Activated naive CD4-positive, alpha-beta T cell treated with anti-CD3 and anti-CD28 coated beads, Interleukin-2, amount 10 ng/mL, durations not matched to agents 7 days and 5 days (primary cell): ENCODE results near the gene SYF2.
A peak's percentile ranks its signal among the peaks of the same experiment; 100 is the strongest.
"Not testable (repeated sequence)": the region's sequence is repeated elsewhere in the genome, so short reads cannot be mapped to it uniquely, and the experiment has no call there.

ENCODE experiments used
- CTCF ChIA-PET: fragments of 350-600 bp; sonication (Branson Sonifier 250); formaldehyde crosslinking; loops from one replicate; lab custom pipeline; 2021; ENCODE audit warnings: antibody characterized with exemption; lab: Charles Lee
- DNase-seq: peaks from one replicate; pipeline ENCODE4 v3.0.0-alpha.2; 2020
- H3K27ac Mint-ChIP-seq: one replicate; pipeline ENCODE4 v1.8.0; 2021; ENCODE audit warnings: mild to moderate bottlenecking, moderate library complexity, mixed read lengths
- H3K27me3 Mint-ChIP-seq: one replicate; pipeline ENCODE4 v1.8.0; 2021; ENCODE audit warnings: mild to moderate bottlenecking, mixed read lengths
- H3K36me3 Mint-ChIP-seq: one replicate; pipeline ENCODE4 v1.8.0; 2021; ENCODE audit warnings: mixed read lengths
- H3K4me1 Mint-ChIP-seq: one replicate; pipeline ENCODE4 v1.8.0; 2021; ENCODE audit warnings: mixed read lengths
- H3K4me3 Mint-ChIP-seq: one replicate; pipeline ENCODE4 v1.8.0; 2021; ENCODE audit warnings: mild to moderate bottlenecking, moderate library complexity, mixed read lengths
- H3K9me3 Mint-ChIP-seq: one replicate; pipeline ENCODE4 v1.8.0; 2021; ENCODE audit warnings: mixed read lengths

Gene SYF2

GRCh38 chr1:25256578-25256965 lies 24.3 kb upstream of the SYF2 start:
- Mint-ChIP-seq H3K36me3 (no peaks in the 10 kb centered on the region), H3K4me1 (peaks cover 16% of the 10 kb centered on the region), H3K27ac (no peak overlapping the region), H3K27me3 (no peaks in the 10 kb centered on the region), H3K4me3 (no peak overlapping the region), H3K9me3 (no peaks in the 10 kb centered on the region)
- CTCF ChIA-PET, result interaction anchor here (0.6 kb wide), 1 partner anchor 34 kb away, joined by 4 read pairs; no protein-coding TSS in a partner anchor
- DNase-seq, result no peak

- no peaks in the 10 kb centered on the region for H3K36me3 Mint-ChIP-seq
- no peaks in the 10 kb centered on the region for H3K27me3 Mint-ChIP-seq
- CTCF ChIA-PET, result interaction anchor here (0.6 to 0.7 kb wide), 2 partner anchors 16 to 33 kb away, joined by 3 to 4 read pairs; no protein-coding TSS in a partner anchor
- no peaks in the 10 kb centered on the region for H3K9me3 Mint-ChIP-seq
- DNase-seq, result no peak
- no peak overlapping the region for H3K27ac Mint-ChIP-seq
- peaks cover 15% of the 10 kb centered on the region for H3K4me1 Mint-ChIP-seq
- no peak overlapping the region for H3K4me3 Mint-ChIP-seq
Measured at GRCh38 chr1:25255706-25256577, 23.6 kb upstream of the SYF2 start.

- Mint-ChIP-seq H3K36me3 (no peaks in the 10 kb centered on the region), H3K4me1 (no peaks in the 10 kb centered on the region), H3K4me3 (no peak overlapping the region), H3K27me3 (no peaks in the 10 kb centered on the region), H3K9me3 (no peaks in the 10 kb centered on the region), H3K27ac (no peak overlapping the region)
- CTCF ChIA-PET, result no interaction called here
- DNase-seq, result no peak
Measured at GRCh38 chr1:25253911-25254310, 21.6 kb upstream of the SYF2 start.

- peaks cover 44% of the 10 kb centered on the region for H3K4me1 Mint-ChIP-seq
- peaks cover 41% of the 10 kb centered on the region for H3K36me3 Mint-ChIP-seq
- H3K27me3 Mint-ChIP-seq, result peaks cover 8% of the 10 kb centered on the region
- CTCF ChIA-PET, result interaction anchor here (0.7 to 0.9 kb wide), 2 partner anchors 16 to 20 kb away, joined by 3 read pairs; no protein-coding TSS in a partner anchor
- H3K4me3 Mint-ChIP-seq, result peak overlapping the region; percentile 93
- H3K27ac Mint-ChIP-seq, result peak overlapping the region; percentile 99
- H3K9me3 Mint-ChIP-seq, result no peaks in the 10 kb centered on the region
- no peak for DNase-seq
Measured at GRCh38 chr1:25247829-25248754, 15.8 kb upstream of the SYF2 start.

GRCh38 chr1:25247024-25247828 lies 14.9 kb upstream of the SYF2 start, which contains the start of gene RSRP1:
RSRP1 (minus strand) TSS chr1:25247454; CDS start chr1:25246963, 491 bp downstream.
- Mint-ChIP-seq H3K27me3 (peaks cover 8% of the 10 kb centered on the region), H3K4me3 (peak within 1 kb of the TSS; percentile 93), H3K27ac (peak within 1 kb of the TSS; percentile 99), H3K9me3 (no peaks in the 10 kb centered on the region), H3K4me1 (peaks cover 52% of the 10 kb centered on the region), H3K36me3 (peaks cover 50% of the 10 kb centered on the region)
- peak; percentile 100 for DNase-seq
- CTCF ChIA-PET, result interaction anchor here (0.7 kb wide), 1 partner anchor 16 kb away, joined by 3 read pairs; no protein-coding TSS in a partner anchor

GRCh38 chr1:25246600-25247023 lies 14.3 kb upstream of the SYF2 start:
- Mint-ChIP-seq H3K4me3 (peak overlapping the region; percentile 93), H3K27ac (peak overlapping the region; percentile 99), H3K27me3 (peaks cover 8% of the 10 kb centered on the region), H3K9me3 (no peaks in the 10 kb centered on the region), H3K4me1 (peaks cover 56% of the 10 kb centered on the region), H3K36me3 (peaks cover 53% of the 10 kb centered on the region)
- DNase-seq, result peak; percentile 58
- CTCF ChIA-PET, result no interaction called here

- CTCF ChIA-PET, result no interaction called here
- peaks cover 54% of the 10 kb centered on the region for H3K36me3 Mint-ChIP-seq
- H3K4me3 Mint-ChIP-seq, result peak overlapping the region; percentile 93
- no peaks in the 10 kb centered on the region for H3K9me3 Mint-ChIP-seq
- H3K27ac Mint-ChIP-seq, result peak overlapping the region; percentile 99
- peaks cover 60% of the 10 kb centered on the region for H3K4me1 Mint-ChIP-seq
- H3K27me3 Mint-ChIP-seq, result peaks cover 8% of the 10 kb centered on the region
- DNase-seq, result no peak
Measured at GRCh38 chr1:25245809-25246599, 13.7 kb upstream of the SYF2 start.

- DNase-seq, result no peak
- H3K27me3 Mint-ChIP-seq, result peaks cover 8% of the 10 kb centered on the region
- peaks cover 54% of the 10 kb centered on the region for H3K36me3 Mint-ChIP-seq
- CTCF ChIA-PET, result no interaction called here
- H3K4me1 Mint-ChIP-seq, result peaks cover 66% of the 10 kb centered on the region
- peak overlapping the region; percentile 93 for H3K4me3 Mint-ChIP-seq
- peak overlapping the region; percentile 42 for H3K27ac Mint-ChIP-seq
- H3K9me3 Mint-ChIP-seq, result no peaks in the 10 kb centered on the region
Measured at GRCh38 chr1:25245393-25245792, 13.1 kb upstream of the SYF2 start.

GRCh38 chr1:25243907-25244306 lies 11.6 kb upstream of the SYF2 start:
- H3K36me3 Mint-ChIP-seq, result peaks cover 62% of the 10 kb centered on the region
- H3K4me1 Mint-ChIP-seq, result peaks cover 81% of the 10 kb centered on the region
- H3K27ac Mint-ChIP-seq, result no peak overlapping the region
- no peaks in the 10 kb centered on the region for H3K9me3 Mint-ChIP-seq
- peak overlapping the region; percentile 18 for H3K4me3 Mint-ChIP-seq
- peaks cover 11% of the 10 kb centered on the region for H3K27me3 Mint-ChIP-seq
- DNase-seq, result no peak
- CTCF ChIA-PET, result no interaction called here

GRCh38 chr1:25239681-25240541 lies 7.6 kb upstream of the SYF2 start:
- CTCF ChIA-PET, result interaction anchor here (0.5 to 1.5 kb wide), 3 partner anchors 15 to 281 kb away, joined by 3 read pairs; no protein-coding TSS in a partner anchor
- H3K4me1 Mint-ChIP-seq, result peaks cover 56% of the 10 kb centered on the region
- no peaks in the 10 kb centered on the region for H3K9me3 Mint-ChIP-seq
- peak overlapping the region; percentile 75 for H3K4me3 Mint-ChIP-seq
- peaks cover 36% of the 10 kb centered on the region for H3K36me3 Mint-ChIP-seq
- H3K27ac Mint-ChIP-seq, result peak overlapping the region; percentile 98
- peaks cover 3% of the 10 kb centered on the region for H3K27me3 Mint-ChIP-seq
- peak; percentile 93 for DNase-seq

GRCh38 chr1:25238046-25238445 lies 5.7 kb upstream of the SYF2 start:
- no peak for DNase-seq

GRCh38 chr1:25236261-25236660 lies 4.0 kb upstream of the SYF2 start:
- H3K4me3 Mint-ChIP-seq, H3K9me3 Mint-ChIP-seq, DNase-seq, CTCF ChIA-PET, H3K27ac Mint-ChIP-seq, H3K27me3 Mint-ChIP-seq: not testable (repeated sequence)
- peaks cover 14% of the 10 kb centered on the region for H3K36me3 Mint-ChIP-seq
- peaks cover 34% of the 10 kb centered on the region for H3K4me1 Mint-ChIP-seq

More at GRCh38 chr1:25238046-25238445, 5.7 kb upstream of the SYF2 start:
- Mint-ChIP-seq H3K36me3 (peaks cover 23% of the 10 kb centered on the region), H3K9me3 (no peaks in the 10 kb centered on the region), H3K4me1 (peaks cover 42% of the 10 kb centered on the region), H3K4me3 (no peak overlapping the region), H3K27me3 (peaks cover 3% of the 10 kb centered on the region), H3K27ac (no peak overlapping the region)
- CTCF ChIA-PET, result no interaction called here
